ENCODE results near the gene C1GALT1C1.

DNA sequence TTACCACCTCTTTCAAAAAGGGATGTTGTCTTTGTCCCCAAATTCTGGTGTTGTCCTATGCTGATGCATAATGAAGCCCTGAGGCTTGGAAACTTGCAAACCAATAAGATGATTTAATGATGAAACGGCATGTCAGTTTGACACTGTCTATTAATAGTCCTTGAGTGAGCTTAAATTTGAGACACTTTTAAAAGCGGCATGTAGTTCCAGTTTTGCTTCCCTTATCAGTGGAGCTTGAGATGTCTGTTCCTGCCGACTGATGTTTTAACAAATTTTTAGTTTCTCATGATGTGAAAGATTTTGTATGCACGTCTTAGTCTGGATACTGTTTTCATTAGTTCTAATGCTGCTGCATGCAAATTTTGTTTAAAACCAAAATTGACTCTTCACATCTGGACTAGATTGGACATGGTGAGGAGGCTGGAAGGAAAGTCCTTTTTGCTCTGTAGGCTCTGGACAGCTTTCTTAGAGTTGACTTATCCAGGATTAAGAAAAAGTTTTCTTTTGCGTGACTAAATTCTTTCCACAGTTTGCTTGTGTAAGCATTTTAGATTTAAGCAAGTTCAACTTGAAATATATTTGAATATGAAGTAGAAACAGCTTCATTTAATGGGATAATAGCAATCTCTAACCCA lies 11.7 kb downstream of the C1GALT1C1 start:
- no peak for TF ChIP-seq YY1 (IDR thresholded peaks at IDR 0.05; ENCODE audit: insufficient read depth, insufficient read length)
- no peak for TF ChIP-seq ZNF274 (IDR thresholded peaks at IDR 0.05; ENCODE audit: low read depth, low read length)

Data from NT2/D1 (cell line).